Measurements from ENCODE around the gene PAM.
"Not testable (repeated sequence)": the region's sequence is repeated elsewhere in the genome, so short reads cannot be mapped to it uniquely, and the experiment has no call there.

PAM gene

GRCh38 chr5:102905056-102905455 is 150.0 kb downstream of the PAM start:
- DNase-seq, result no peak

GRCh38 chr5:102907099-102907498 is 152.0 kb downstream of the PAM start:
- not testable (repeated sequence) for DNase-seq

- DNase-seq, result no peak
Measured at GRCh38 chr5:102910240-102911226, 155.4 kb downstream of the PAM start.

- DNase-seq, result peak; percentile 38
Measured at GRCh38 chr5:102911973-102912372, 156.9 kb downstream of the PAM start.

GRCh38 chr5:102916109-102916508 is 161.0 kb downstream of the PAM start:
- DNase-seq, result no peak

GRCh38 chr5:102918986-102919610 is 164.0 kb downstream of the PAM start:
- no peak for DNase-seq

GRCh38 chr5:102920762-102921161 is 165.7 kb downstream of the PAM start:
- no peak for DNase-seq

GRCh38 chr5:102921341-102922044 is 166.4 kb downstream of the PAM start:
- DNase-seq, result no peak

- no peak for DNase-seq
Measured at GRCh38 chr5:102922111-102922720, 167.1 kb downstream of the PAM start.

- no peak for DNase-seq
Measured at GRCh38 chr5:102922799-102923477, 167.8 kb downstream of the PAM start.

GRCh38 chr5:102924963-102925362 is 169.9 kb downstream of the PAM start:
- no peak for DNase-seq

GRCh38 chr5:102927007-102927406 is 171.9 kb downstream of the PAM start:
- DNase-seq, result no peak

GRCh38 chr5:102930244-102930643 is 175.1 kb downstream of the PAM start:
- no peak for DNase-seq

GRCh38 chr5:102931085-102931725 is 176.1 kb downstream of the PAM start:
- DNase-seq, result no peak

GRCh38 chr5:102932781-102933180 is 177.7 kb downstream of the PAM start:
- no peak for DNase-seq

GRCh38 chr5:102933316-102933715 is 178.2 kb downstream of the PAM start:
- no peak for DNase-seq

- DNase-seq, result no peak
Measured at GRCh38 chr5:102933721-102934459, 178.8 kb downstream of the PAM start.

GRCh38 chr5:102937894-102938293 is 182.8 kb downstream of the PAM start:
- DNase-seq, result no peak

GRCh38 chr5:102941111-102941510 is 186.0 kb downstream of the PAM start:
- no peak for DNase-seq

- no peak for DNase-seq
Measured at GRCh38 chr5:102946414-102946813, 191.3 kb downstream of the PAM start.

GRCh38 chr5:102946971-102947370 is 191.9 kb downstream of the PAM start:
- no peak for DNase-seq
